Measurements from ENCODE around the gene DDX46.

GRCh38 chr5:134874831-134875655 is 116.5 kb downstream of the DDX46 start:
- TF ChIP-seq CBX2 (IDR thresholded peaks at IDR 0.05; ENCODE audit: borderline replicate concordance, low read depth) (no peak), CTCF (IDR thresholded peaks at IDR 0.05) (no peak), KDM5A (IDR thresholded peaks at IDR 0.05) (no peak), BHLHE40 (IDR thresholded peaks at IDR 0.05; ENCODE audit: low read depth, low read length) (no peak), RAD21 (conservative IDR thresholded peaks at IDR 0.05 in 1 of 2, IDR thresholded peaks at IDR 0.05 in 1 of 2) (no peak), CHD4 (IDR thresholded peaks at IDR 0.05; ENCODE audit: borderline replicate concordance) (no peak), EP300 (IDR thresholded peaks at IDR 0.05) (no peak), HOXA7 (CRISPR knock-in tag; IDR thresholded peaks at IDR 0.05) (no peak), POLR2A (IDR thresholded peaks at IDR 0.05; ENCODE audit: low read length) (peak; percentile 35), MAZ (IDR thresholded peaks at IDR 0.05; ENCODE audit: borderline replicate concordance, low read depth, low read length) (no peak), USF2 (IDR thresholded peaks at IDR 0.05) (no peak), HDAC2 (IDR thresholded peaks at IDR 0.05) (no peak), NR3C1 (IDR thresholded peaks at IDR 0.05) (no peak)
